Spleen (tissue), 11 donors: ENCODE data around the gene ADRA1B. TPM values are rescaled to one million over a fixed set of nuclear protein-coding genes. Genes with fewer than 3 reads are reported as not detected.

Source experiments
- DNase-seq: peaks from one replicate; pipeline ENCODE4 v3.0.0-alpha.2; 2020
- H3K27ac ChIP-seq, 8 donors: fragments of 200-600 bp; sonication (generic) in 7 of 8; 1 replicate in 4 of 8; 2 replicates in 4 of 8; pipeline versions ENCODE4 v1.5.0 to v1.8.0; 2016 to 2021; ENCODE audit warnings: inconsistent platforms in 4 of 8, mild to moderate bottlenecking in 4 of 8, moderate library complexity in 1 of 8
- H3K27me3 ChIP-seq, 7 donors: fragments of 200-600 bp; sonication (generic) in 6 of 7; replicated peaks in 1 of 7; 1 replicate in 4 of 7; 2 replicates in 3 of 7; pipeline versions ENCODE4 v1.5.0 to v1.8.0; 2016 to 2021; ENCODE audit warnings: inconsistent platforms in 3 of 7, mild to moderate bottlenecking in 1 of 7
- H3K36me3 ChIP-seq, 6 donors: fragments of 200-600 bp; sonication (generic) in 5 of 6; 1 replicate in 4 of 6; 2 replicates in 2 of 6; pipeline versions ENCODE4 v1.5.0 to v1.8.0; 2016 to 2021; ENCODE audit warnings: inconsistent platforms in 2 of 6
- H3K4me1 ChIP-seq, 6 donors: fragments of 200-600 bp; sonication (generic) in 5 of 6; 1 replicate in 3 of 6; 2 replicates in 3 of 6; pipeline versions ENCODE4 v1.5.0 to v1.8.0; 2016 to 2021; ENCODE audit warnings: inconsistent platforms in 3 of 6
- H3K4me3 ChIP-seq, 8 donors: fragments of 200-600 bp; sonication (generic) in 7 of 8; 1 replicate in 4 of 8; 2 replicates in 4 of 8; pipeline versions ENCODE4 v1.5.0 to v1.8.0; 2016 to 2021; ENCODE audit warnings: inconsistent platforms in 4 of 8, mild to moderate bottlenecking in 4 of 8, moderate library complexity in 2 of 8
- H3K9me3 ChIP-seq, 8 donors: fragments of 200-600 bp; sonication (generic) in 7 of 8; 1 replicate in 4 of 8; 2 replicates in 4 of 8; pipeline versions ENCODE4 v1.5.0 to v1.8.0; 2016 to 2021; ENCODE audit warnings: inconsistent platforms in 4 of 8
- POLR2A ChIP-seq, 3 donors: fragments of 450-650 bp; IDR thresholded peaks; one replicate each; pipeline ENCODE4 v1.5.1; 2017; ENCODE audit warnings: antibody characterized with exemption in 3 of 3, mild to moderate bottlenecking in 1 of 3
- POLR2AphosphoS5 ChIP-seq, 3 donors: sonication (generic); formaldehyde crosslinking; IDR thresholded peaks; one replicate each; pipeline ENCODE4 v1.5.1; 2017; ENCODE audit warnings: antibody characterized with exemption in 3 of 3
- WGBS, 5 donors: extraction: QIAGEN DNeasy Blood & Tissue Kit in 3 of 5; methylation state at CpG; one replicate each; pipeline versions ENCODE4 v1.1.5 to v1.1.7; 2013 to 2018; 5-methylcytosine and 5-hydroxymethylcytosine counted together
- intact Hi-C: fragments of 100-400 bp; cut with DNase I; formaldehyde crosslinking; loops from one replicate; pipeline ENCODE4 v1.15.0; 2023; ENCODE audit warnings: low total_unique reads
- polyA plus RNA-seq, 3 donors: library from polyadenylated mRNA; stranded (reverse); fragments of 200-250 nt; gene quantifications; one replicate each; pipeline ENCODE4 v1.2.1, GENCODE V29; 2013
- total RNA-seq, 7 donors: library from RNA; depleted of rRNA in 3 of 7; stranded (reverse); fragments of >200 nt in 3 of 7; fragmentation: NEBNext Ultra II Directional in 4 of 7; extraction: Animal tissue kit (Norgen Biotek cat#: 25700) in 4 of 7; gene quantifications; one replicate each; pipeline versions ENCODE4 v1.1.0 to v1.2.1, GENCODE V29; 2016 to 2021
- TF ChIP-seq, protein P1 (sequence below), 11 experiments: fragments of 200-600 bp in 7 of 11; fragments of 450-650 bp in 4 of 11; sonication (generic) in 4 of 11; IDR thresholded peaks in 8 of 11; conservative IDR thresholded peaks in 3 of 11; 1 replicate in 7 of 11; 2 replicates in 4 of 11; pipeline versions ENCODE4 v1.4.0 to v1.8.0; 2016 to 2021; ENCODE audit warnings: antibody characterized with exemption in 11 of 11, inconsistent platforms in 4 of 11, mild to moderate bottlenecking in 1 of 11
- donor health status: healthy with polysubstance abuse.
- donor health status: DM: no; HTN: no; CAD: no; lungs with moderate emphysema.
- donor health status: DM: no; HTN: no; CAD: no.
- donor health status: Bipolar disorder and iron deficiency.
- donor health status: healthy.
- donor health status: DM: no; HTN: no; CAD: no.
- donor health status: DM: yes; HTN: yes; CAD: no.

Gene ADRA1B
- total and polyA plus RNA-seq, 10 donors, result 0.65 to 39.6 (median 11.7) TPM

DNA sequence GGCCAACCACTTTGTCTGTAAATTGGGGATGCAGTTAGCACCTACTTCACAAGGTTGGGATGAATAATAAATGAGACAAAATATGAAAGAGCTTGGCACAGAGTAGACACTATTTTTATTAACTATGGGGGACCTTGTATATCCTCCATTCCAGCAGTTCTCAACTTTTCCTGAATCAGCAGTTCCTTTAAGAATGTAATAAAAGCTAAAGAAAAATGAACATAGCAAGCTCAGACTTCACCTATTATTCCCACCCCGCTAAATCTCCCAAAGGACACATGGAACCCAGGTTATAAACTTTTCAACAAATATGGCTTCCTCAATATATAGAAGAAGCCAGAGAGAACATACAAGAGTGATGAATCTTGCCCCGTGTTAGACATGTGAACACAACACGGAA lies 60.6 kb downstream of the ADRA1B start:
- intact Hi-C loops, result no loop called here
- TF ChIP-seq, protein P1, sequence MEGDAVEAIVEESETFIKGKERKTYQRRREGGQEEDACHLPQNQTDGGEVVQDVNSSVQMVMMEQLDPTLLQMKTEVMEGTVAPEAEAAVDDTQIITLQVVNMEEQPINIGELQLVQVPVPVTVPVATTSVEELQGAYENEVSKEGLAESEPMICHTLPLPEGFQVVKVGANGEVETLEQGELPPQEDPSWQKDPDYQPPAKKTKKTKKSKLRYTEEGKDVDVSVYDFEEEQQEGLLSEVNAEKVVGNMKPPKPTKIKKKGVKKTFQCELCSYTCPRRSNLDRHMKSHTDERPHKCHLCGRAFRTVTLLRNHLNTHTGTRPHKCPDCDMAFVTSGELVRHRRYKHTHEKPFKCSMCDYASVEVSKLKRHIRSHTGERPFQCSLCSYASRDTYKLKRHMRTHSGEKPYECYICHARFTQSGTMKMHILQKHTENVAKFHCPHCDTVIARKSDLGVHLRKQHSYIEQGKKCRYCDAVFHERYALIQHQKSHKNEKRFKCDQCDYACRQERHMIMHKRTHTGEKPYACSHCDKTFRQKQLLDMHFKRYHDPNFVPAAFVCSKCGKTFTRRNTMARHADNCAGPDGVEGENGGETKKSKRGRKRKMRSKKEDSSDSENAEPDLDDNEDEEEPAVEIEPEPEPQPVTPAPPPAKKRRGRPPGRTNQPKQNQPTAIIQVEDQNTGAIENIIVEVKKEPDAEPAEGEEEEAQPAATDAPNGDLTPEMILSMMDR (IDR thresholded peaks at IDR 0.05 in 8 of 11, conservative IDR thresholded peaks at IDR 0.05 in 3 of 11), result no peak
- TF ChIP-seq POLR2A (IDR thresholded peaks at IDR 0.05), result no peak
- no peak for TF ChIP-seq POLR2AphosphoS5 (IDR thresholded peaks at IDR 0.05)
- no peak for DNase-seq
- Histone ChIP-seq H3K27ac (no peak overlapping the region), H3K27me3 (peaks cover 0 to 49% (median 17%) of the 10 kb centered on the region in 7 donors), H3K9me3 (no peaks in the 10 kb centered on the region), H3K4me3 (no peak overlapping the region), H3K36me3 (no peaks in the 10 kb centered on the region), H3K4me1 (peaks cover 0 to 31% (median 11%) of the 10 kb centered on the region in 6 donors)
- 86 to 98% (median 93%) methylated on average over 3 of the region's 3 CpGs for WGBS, 5 donors

DNA sequence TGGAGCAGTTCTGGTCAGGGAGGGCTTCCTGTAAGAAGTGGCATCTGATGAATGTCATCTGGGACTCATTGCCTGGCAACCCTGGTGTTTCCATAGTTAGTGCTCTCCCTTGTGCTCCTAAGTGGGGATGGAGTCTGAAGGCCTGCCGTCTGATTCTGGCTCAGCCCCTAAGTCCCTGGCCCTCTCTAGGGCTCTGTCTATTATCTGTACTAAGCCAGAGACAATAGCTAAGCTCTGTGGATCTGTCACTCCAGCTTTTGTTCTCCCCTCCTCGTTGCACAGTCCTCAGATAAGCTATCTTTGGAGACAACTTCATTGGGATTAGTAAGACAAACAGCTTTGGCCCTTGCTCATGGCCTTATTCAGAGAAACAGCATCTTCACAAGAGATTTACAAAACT lies 62.1 kb downstream of the ADRA1B start:
- H3K27me3 ChIP-seq, result peaks cover 0 to 35% (median 2%) of the 10 kb centered on the region in 7 donors
- WGBS, 5 donors, result 21 to 58% (median 49%) methylated on average over 1 to 2 of the region's 2 CpGs
- intact Hi-C loops, result no loop called here
- DNase-seq, result no peak
- no peaks in the 10 kb centered on the region for H3K9me3 ChIP-seq
- peaks cover 0 to 17% (median 0%) of the 10 kb centered on the region in 6 donors for H3K4me1 ChIP-seq
- no peak overlapping the region for H3K27ac ChIP-seq
- H3K36me3 ChIP-seq, result no peaks in the 10 kb centered on the region
- H3K4me3 ChIP-seq, result no peak overlapping the region
- TF ChIP-seq POLR2AphosphoS5 (IDR thresholded peaks at IDR 0.05), result no peak
- TF ChIP-seq, protein P1 (IDR thresholded peaks at IDR 0.05 in 8 of 11, conservative IDR thresholded peaks at IDR 0.05 in 3 of 11), result no peak
- no peak for TF ChIP-seq POLR2A (IDR thresholded peaks at IDR 0.05)

DNA sequence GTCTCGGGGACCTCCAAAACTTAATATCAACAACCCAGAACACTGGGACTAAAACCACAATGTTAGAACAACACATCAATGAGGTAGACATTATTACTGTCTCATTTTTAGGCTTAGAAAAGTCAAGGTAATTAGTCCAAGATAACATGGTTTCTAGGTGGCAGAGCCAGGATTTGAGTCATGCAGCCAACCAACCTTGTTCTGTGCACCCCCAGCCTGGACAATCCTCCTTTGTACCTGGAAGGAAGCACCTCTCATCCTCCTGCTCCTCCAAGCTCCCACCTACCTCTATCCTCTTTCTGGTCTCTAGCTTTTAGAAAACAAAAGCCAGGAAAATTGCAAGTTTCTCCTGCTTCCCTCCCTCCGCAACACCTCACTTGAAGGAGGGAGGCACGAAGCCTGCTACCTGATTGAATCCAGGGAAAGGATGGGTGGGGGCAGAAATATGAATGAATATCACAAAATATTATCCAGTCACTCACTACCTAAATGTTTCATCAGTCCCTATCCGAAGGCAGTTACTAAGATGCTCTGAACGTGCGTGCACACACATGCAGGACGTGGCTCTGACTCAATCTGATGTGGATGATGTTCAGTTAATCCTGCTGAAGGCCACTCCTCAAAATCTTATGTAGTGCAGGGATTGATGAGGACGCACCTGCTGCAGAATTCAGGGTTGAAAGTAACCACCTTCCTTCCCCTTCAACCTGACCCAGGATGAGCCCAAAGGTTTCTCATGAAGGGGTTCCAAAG lies 66.3 kb downstream of the ADRA1B start:
- no peaks in the 10 kb centered on the region for H3K9me3 ChIP-seq
- TF ChIP-seq POLR2A (IDR thresholded peaks at IDR 0.05) (no peak), POLR2AphosphoS5 (IDR thresholded peaks at IDR 0.05) (no peak)
- TF ChIP-seq, protein P1 (IDR thresholded peaks at IDR 0.05 in 8 of 11, conservative IDR thresholded peaks at IDR 0.05 in 3 of 11), result no peak
- 71 to 96% (median 85%) methylated on average over 8 of the region's 8 CpGs for WGBS, 5 donors
- no peak overlapping the region for H3K4me3 ChIP-seq
- no peak for DNase-seq
- peaks cover 0 to 25% (median 3%) of the 10 kb centered on the region in 7 donors for H3K27me3 ChIP-seq
- H3K27ac ChIP-seq, result no peak overlapping the region
- intact Hi-C loops, result loop anchor here (10.0 kb wide), 1 partner anchor 698 kb away; no protein-coding TSS in a partner anchor
- peaks cover 0 to 11% (median 9%) of the 10 kb centered on the region in 6 donors for H3K4me1 ChIP-seq
- no peaks in the 10 kb centered on the region for H3K36me3 ChIP-seq

DNA sequence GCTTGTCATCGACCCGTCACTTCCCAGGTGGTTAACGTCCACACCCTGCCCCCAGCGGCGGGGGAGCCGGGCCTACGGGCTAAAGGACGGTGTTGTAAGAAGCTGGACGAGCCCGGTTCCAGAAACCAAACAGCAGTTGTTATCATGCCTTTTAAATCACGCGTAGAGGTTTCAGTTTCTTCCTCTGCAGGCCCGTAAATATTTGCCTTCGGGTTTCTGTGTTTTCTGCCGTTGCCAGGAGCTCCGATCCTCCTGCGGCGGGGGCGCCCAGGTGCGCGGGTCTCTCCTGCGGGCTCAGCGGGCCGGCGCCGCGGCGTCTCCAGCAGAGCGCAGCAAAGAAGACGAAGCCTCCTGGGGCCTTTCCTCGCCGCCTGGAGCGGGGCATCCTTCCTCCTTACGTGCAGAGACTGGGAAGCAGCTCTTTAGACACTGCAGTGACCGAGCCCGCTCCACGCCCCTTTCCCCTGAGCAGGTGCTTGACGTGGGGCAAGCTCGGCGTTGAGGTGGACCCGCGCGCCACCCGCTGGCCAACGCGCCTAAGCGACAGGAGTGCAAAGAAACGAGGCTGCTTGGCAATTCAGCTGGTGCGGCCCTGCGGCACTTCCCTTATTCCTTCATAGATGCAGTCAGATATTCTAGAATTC lies 70.9 kb downstream of the ADRA1B start:
- peak; percentile 95 for DNase-seq
- no peaks in the 10 kb centered on the region for H3K36me3 ChIP-seq
- peaks cover 0 to under 1% (median 0%) of the 10 kb centered on the region in 8 donors for H3K9me3 ChIP-seq
- TF ChIP-seq POLR2AphosphoS5 (IDR thresholded peaks at IDR 0.05), result peak in 2 of 3 donors; percentile 55 to 74
- TF ChIP-seq, protein P1 (IDR thresholded peaks at IDR 0.05 in 8 of 11, conservative IDR thresholded peaks at IDR 0.05 in 3 of 11), result peak; percentile 35 to 79 (median 68)
- no peak for TF ChIP-seq POLR2A (IDR thresholded peaks at IDR 0.05)
- peak overlapping the region in 1 of 8 donors; percentile 24 for H3K27ac ChIP-seq
- peaks cover 0 to 13% (median 10%) of the 10 kb centered on the region in 6 donors for H3K4me1 ChIP-seq
- intact Hi-C loops, result loop anchor here (10.0 kb wide), 1 partner anchor 702 kb away; no protein-coding TSS in a partner anchor
- 1 to 4% (median 2%) methylated on average over 21 to 50 of the region's 50 CpGs for WGBS, 5 donors
- H3K4me3 ChIP-seq, result peak overlapping the region; percentile 22 to 72 (median 44)
- H3K27me3 ChIP-seq, result peaks cover 0 to 39% (median 3%) of the 10 kb centered on the region in 7 donors
